HEK293T (cell line): ENCODE results near the gene PTPRD.

Experiments used
- BHLHE40 ChIP-seq: fragments of 450-650 bp; IDR thresholded peaks from 2 replicates; pipeline ENCODE4 v1.6.1; 2016; ENCODE audit warnings: mild to moderate bottlenecking, moderate library complexity, borderline replicate concordance
- CTBP1 ChIP-seq: fragments of 450-650 bp; IDR thresholded peaks from 2 replicates; pipeline ENCODE4 v1.6.1; 2016; ENCODE audit warnings: borderline replicate concordance
- SP1 ChIP-seq: fragments of 450-650 bp; IDR thresholded peaks from 2 replicates; pipeline ENCODE4 v1.6.1; 2017
- SUZ12 ChIP-seq: fragments of 450-650 bp; IDR thresholded peaks from 2 replicates; pipeline ENCODE4 v1.6.1; 2016; ENCODE audit warnings: mild to moderate bottlenecking
- TARDBP ChIP-seq: fragments of 450-650 bp; IDR thresholded peaks from 2 replicates; pipeline ENCODE4 v1.6.1; 2016

DNA sequence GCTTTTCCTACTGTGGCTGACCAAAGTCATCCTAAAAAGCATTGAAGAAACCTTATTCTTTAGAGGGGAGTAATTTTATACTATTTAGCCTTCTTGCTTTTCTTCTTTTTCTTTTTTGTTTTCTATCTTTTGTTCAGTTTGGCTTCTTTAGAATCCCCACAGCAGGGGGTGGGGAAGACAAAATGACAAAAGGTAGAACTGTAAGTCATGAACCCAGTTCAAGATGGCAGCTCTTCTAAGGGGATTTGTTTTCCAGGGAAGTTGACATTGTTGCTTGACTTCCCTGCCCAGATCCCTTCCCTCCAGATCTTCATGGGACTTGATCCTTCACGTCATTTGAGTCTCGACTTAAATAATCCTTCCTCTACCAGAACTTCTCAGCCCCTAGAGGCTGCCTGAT, 2120.8 kb downstream of the PTPRD start:
- TF ChIP-seq BHLHE40 (no peak), SP1 (no peak), SUZ12 (no peak), CTBP1 (no peak), TARDBP (no peak)
